Cerebellar nuclear complex (tissue), 1 donor: ENCODE data around the gene LRP4.
"Not testable (repeated sequence)": the region's sequence is repeated elsewhere in the genome, so short reads cannot be mapped to it uniquely, and the experiment has no call there.

Source experiments
- DNase-seq, 2 experiments: peaks; one replicate each; lab custom pipeline; 2025; lab: John Stamatoyannopoulos, UW

The LRP4 gene

GRCh38 chr11:46927928-46928327 lies 9.6 kb upstream of the LRP4 start:
- not testable (repeated sequence) for DNase-seq

- no peak for DNase-seq
Observed at GRCh38 chr11:46920755-46921154, 2.4 kb upstream of the LRP4 start.

GRCh38 chr11:46918788-46919513 lies 601 bp upstream of the LRP4 start:
- no peak for DNase-seq

GRCh38 chr11:46917762-46918082 lies 628 bp downstream of the LRP4 start:
- DNase-seq = no peak

GRCh38 chr11:46917109-46917761 lies 1.1 kb downstream of the LRP4 start:
- DNase-seq = no peak

GRCh38 chr11:46916286-46917108 lies 1.9 kb downstream of the LRP4 start:
- no peak for DNase-seq

GRCh38 chr11:46914910-46915309 lies 3.4 kb downstream of the LRP4 start:
- DNase-seq = no peak

- no peak for DNase-seq
Observed at GRCh38 chr11:46914363-46914762, 4.0 kb downstream of the LRP4 start.

- DNase-seq = no peak
Observed at GRCh38 chr11:46913484-46913883, 4.9 kb downstream of the LRP4 start.

GRCh38 chr11:46912526-46913150 lies 5.7 kb downstream of the LRP4 start:
- no peak for DNase-seq

GRCh38 chr11:46907606-46908005 lies 10.7 kb downstream of the LRP4 start:
- no peak for DNase-seq

- no peak for DNase-seq
Observed at GRCh38 chr11:46906609-46907041, 11.7 kb downstream of the LRP4 start.

GRCh38 chr11:46905806-46906205 lies 12.5 kb downstream of the LRP4 start:
- no peak for DNase-seq

- DNase-seq = no peak
Observed at GRCh38 chr11:46903846-46904245, 14.5 kb downstream of the LRP4 start.

GRCh38 chr11:46902694-46903093 lies 15.7 kb downstream of the LRP4 start:
- DNase-seq = no peak

- no peak for DNase-seq
Observed at GRCh38 chr11:46901156-46901555, 17.2 kb downstream of the LRP4 start.

GRCh38 chr11:46900091-46900746 lies 18.1 kb downstream of the LRP4 start:
- DNase-seq = no peak

GRCh38 chr11:46899501-46900025 lies 18.8 kb downstream of the LRP4 start:
- DNase-seq = no peak

GRCh38 chr11:46898396-46899095 lies 19.8 kb downstream of the LRP4 start:
- DNase-seq = no peak

- no peak for DNase-seq
Observed at GRCh38 chr11:46896719-46897406, 21.5 kb downstream of the LRP4 start.
